Keratinocyte (primary cell): ENCODE measurements around the gene MEGF11. TPM values are rescaled to one million over a fixed set of nuclear protein-coding genes. Genes with fewer than 3 reads are reported as not detected.

ENCODE experiments used
- DNase-seq: peaks from one replicate; pipeline ENCODE4 v3.0.0-alpha.2; 2011; ENCODE audit warnings: low read depth, missing footprints, low spot score
- FAIRE-seq: peaks from 2 replicates; lab custom pipeline; 2011; peaks lifted over from hg19 to GRCh38; lab: Jason Lieb, UNC
- H2AFZ ChIP-seq: 2 replicates; pipeline ENCODE4 v1.6.0; 2012; ENCODE audit warnings: low read length, control low read depth, inconsistent platforms; ENCODE audit not compliant: control insufficient read depth
- H3K27ac ChIP-seq: 2 replicates; pipeline ENCODE4 v1.5.1; 2011; ENCODE audit warnings: low read length; ENCODE audit not compliant: control insufficient read depth, insufficient read depth
- H3K27me3 ChIP-seq: 3 replicates; pipeline ENCODE4 v1.6.0; 2011; ENCODE audit warnings: low read length; ENCODE audit not compliant: control insufficient read depth, insufficient read depth; ENCODE audit errors: extremely low read depth
- H3K36me3 ChIP-seq, 2 experiments: 2 replicates in 1 of 2; 3 replicates in 1 of 2; pipeline ENCODE4 v1.5.1; 2011; ENCODE audit warnings: low read length in 2 of 2, mild to moderate bottlenecking in 1 of 2; ENCODE audit not compliant: control insufficient read depth in 2 of 2, insufficient read depth in 2 of 2; ENCODE audit errors: extremely low read depth in 1 of 2
- H3K4me1 ChIP-seq: 3 replicates; pipeline ENCODE4 v1.5.1; 2011; ENCODE audit warnings: low read length; ENCODE audit not compliant: control insufficient read depth, insufficient read depth; ENCODE audit errors: extremely low read depth
- H3K4me2 ChIP-seq: 3 replicates; pipeline ENCODE4 v1.6.0; 2011; ENCODE audit warnings: low read depth, low read length; ENCODE audit not compliant: control insufficient read depth, insufficient read depth; ENCODE audit errors: extremely low read depth
- H3K4me3 ChIP-seq, 3 experiments: fragments of 200-600 bp in 1 of 3; sonication (generic) in 1 of 3; 2 replicates in 2 of 3; 3 replicates in 1 of 3; pipeline ENCODE4 v1.5.1; 2011 to 2016; ENCODE audit warnings: low read length in 3 of 3, mild to moderate bottlenecking in 3 of 3, control low read depth in 2 of 3, inconsistent platforms in 1 of 3, low read depth in 1 of 3, mixed read lengths in 1 of 3, mixed run types in 1 of 3, moderate library complexity in 1 of 3; ENCODE audit not compliant: control insufficient read depth in 2 of 3, insufficient read depth in 2 of 3; ENCODE audit errors: extremely low read depth in 1 of 3
- H3K79me2 ChIP-seq: 2 replicates; pipeline ENCODE4 v1.6.0; 2012; ENCODE audit warnings: low read length; ENCODE audit not compliant: control insufficient read depth, insufficient read depth
- H3K9ac ChIP-seq: 3 replicates; pipeline ENCODE4 v1.6.0; 2011; ENCODE audit warnings: low read length; ENCODE audit not compliant: control insufficient read depth, insufficient read depth; ENCODE audit errors: extremely low read depth
- H3K9me1 ChIP-seq: 3 replicates; pipeline ENCODE4 v1.6.0; 2011; ENCODE audit warnings: low read length; ENCODE audit not compliant: control insufficient read depth, insufficient read depth; ENCODE audit errors: extremely low read depth
- H3K9me3 ChIP-seq: 2 replicates; pipeline ENCODE4 v1.5.1; 2012; ENCODE audit warnings: low read depth, low read length; ENCODE audit not compliant: control insufficient read depth
- H4K20me1 ChIP-seq: 3 replicates; pipeline ENCODE4 v1.6.0; 2011; ENCODE audit warnings: low read length; ENCODE audit not compliant: control insufficient read depth, insufficient read depth; ENCODE audit errors: extremely low read depth
- EZH2 ChIP-seq: IDR thresholded peaks from one replicate; pipeline ENCODE4 v1.6.1; 2012; ENCODE audit warnings: inconsistent platforms, mild to moderate bottlenecking, low read length, moderate library complexity
- dilution Hi-C: fragments of 300-500 bp; cut with MboI; formaldehyde crosslinking; loops from one replicate; pipeline ENCODE4 v1.7.0; 2020; ENCODE audit warnings: low sequenced_read_pairs; ENCODE audit not compliant: extremely low pct_ligation_motif_present
- polyA plus RNA-seq, 5 experiments: library from polyadenylated mRNA; depleted of rRNA in 3 of 5; stranded (reverse) in 3 of 5; stranded (forward) in 1 of 5; unstranded in 1 of 5; fragments of >200 nt; gene quantifications; 1 replicate in 1 of 5; 2 replicates in 3 of 5; 3 replicates in 1 of 5; pipeline versions ENCODE4 v1.2.1 to v1.2.3, GENCODE V29; 2011 to 2012; ENCODE audit warnings: missing spikeins in 2 of 5, low read depth in 1 of 5, low replicate concordance in 1 of 5
- TF ChIP-seq, protein P1 (sequence below), 3 experiments: IDR thresholded peaks in 1 of 3; conservative IDR thresholded peaks in 1 of 3; optimal IDR thresholded peaks in 1 of 3; 2 replicates in 2 of 3; 3 replicates in 1 of 3; pipeline versions ENCODE3 to v1.5.1; 2011; ENCODE audit warnings: low read length in 3 of 3, mild to moderate bottlenecking in 3 of 3, moderate library complexity in 2 of 3, control low read depth in 1 of 3, inconsistent platforms in 1 of 3; ENCODE audit not compliant: insufficient read depth in 2 of 3; ENCODE audit errors: extremely low read depth in 1 of 3

MEGF11 gene
- polyA plus RNA-seq, 1 donor (not counting 4 experiments of a cell fraction or from before 2014, with no cell fraction given), result not detected

DNA sequence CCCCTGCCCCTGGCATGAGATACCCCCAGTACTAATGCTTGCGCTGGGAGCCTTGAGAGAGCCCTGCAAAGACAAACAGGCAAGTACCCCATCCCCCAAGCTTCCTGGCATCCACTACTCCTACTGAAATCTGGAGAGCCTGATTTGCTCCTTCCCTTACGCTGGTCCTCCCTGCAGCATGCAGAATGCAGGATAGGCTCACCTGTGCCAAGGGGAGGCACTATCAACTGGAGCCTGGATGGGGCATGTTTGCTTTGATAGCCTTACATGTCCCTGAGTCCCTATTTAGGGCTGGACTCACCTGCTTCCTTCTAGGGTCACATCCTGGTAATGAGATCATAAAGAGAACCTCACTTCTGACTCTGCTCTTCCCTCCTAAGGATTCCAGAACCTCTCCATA lies 341.3 kb downstream of the MEGF11 start:
- no peak for TF ChIP-seq EZH2
- TF ChIP-seq, protein P1, sequence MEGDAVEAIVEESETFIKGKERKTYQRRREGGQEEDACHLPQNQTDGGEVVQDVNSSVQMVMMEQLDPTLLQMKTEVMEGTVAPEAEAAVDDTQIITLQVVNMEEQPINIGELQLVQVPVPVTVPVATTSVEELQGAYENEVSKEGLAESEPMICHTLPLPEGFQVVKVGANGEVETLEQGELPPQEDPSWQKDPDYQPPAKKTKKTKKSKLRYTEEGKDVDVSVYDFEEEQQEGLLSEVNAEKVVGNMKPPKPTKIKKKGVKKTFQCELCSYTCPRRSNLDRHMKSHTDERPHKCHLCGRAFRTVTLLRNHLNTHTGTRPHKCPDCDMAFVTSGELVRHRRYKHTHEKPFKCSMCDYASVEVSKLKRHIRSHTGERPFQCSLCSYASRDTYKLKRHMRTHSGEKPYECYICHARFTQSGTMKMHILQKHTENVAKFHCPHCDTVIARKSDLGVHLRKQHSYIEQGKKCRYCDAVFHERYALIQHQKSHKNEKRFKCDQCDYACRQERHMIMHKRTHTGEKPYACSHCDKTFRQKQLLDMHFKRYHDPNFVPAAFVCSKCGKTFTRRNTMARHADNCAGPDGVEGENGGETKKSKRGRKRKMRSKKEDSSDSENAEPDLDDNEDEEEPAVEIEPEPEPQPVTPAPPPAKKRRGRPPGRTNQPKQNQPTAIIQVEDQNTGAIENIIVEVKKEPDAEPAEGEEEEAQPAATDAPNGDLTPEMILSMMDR (optimal IDR thresholded peaks at IDR 0.05 in 1 of 3, IDR thresholded peaks at IDR 0.05 in 1 of 3, conservative IDR thresholded peaks at IDR 0.05 in 1 of 3; ENCODE audit: extremely low read depth in 1 of 3, insufficient read depth in 2 of 3, low read length in 3 of 3), result no peak
- no peaks in the 10 kb centered on the region for H3K27me3 ChIP-seq
- H2AFZ ChIP-seq, result no peak overlapping the region
- H3K27ac ChIP-seq, result no peak overlapping the region
- no peak overlapping the region for H3K4me2 ChIP-seq
- dilution Hi-C loops, result no loop called here
- H3K4me1 ChIP-seq, result no peaks in the 10 kb centered on the region
- H3K79me2 ChIP-seq, result no peaks in the 10 kb centered on the region
- H3K4me3 ChIP-seq, result no peak overlapping the region
- FAIRE-seq (no peak), DNase-seq (no peak)
- H3K9me1 ChIP-seq, result peaks cover 2% of the 10 kb centered on the region
- H3K36me3 ChIP-seq, result peaks cover 27% of the 10 kb centered on the region in 2 experiments
- no peaks in the 10 kb centered on the region for H3K9me3 ChIP-seq
- no peak overlapping the region for H3K9ac ChIP-seq
- peaks cover 3% of the 10 kb centered on the region for H4K20me1 ChIP-seq

DNA sequence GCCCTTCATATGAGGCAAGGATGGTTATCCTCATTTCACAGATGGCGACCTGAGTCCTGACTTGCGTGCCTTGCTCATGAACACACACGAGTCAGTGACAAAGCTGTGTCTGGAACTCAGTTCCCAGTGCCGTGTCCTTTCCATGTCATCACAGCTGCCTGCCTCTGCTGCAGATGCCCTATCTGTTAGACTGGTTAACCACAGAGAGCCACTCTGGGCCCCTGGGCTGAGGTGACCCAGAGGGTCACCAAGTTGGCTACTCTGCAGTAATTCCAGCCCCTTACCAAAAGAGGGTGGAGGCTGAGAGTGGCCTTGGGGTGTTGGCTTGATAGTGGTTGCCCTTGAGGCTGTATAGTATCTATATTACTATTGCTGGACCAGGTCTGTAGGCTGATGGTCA lies 343.2 kb downstream of the MEGF11 start:
- no peak for FAIRE-seq
- dilution Hi-C loops, result no loop called here
- Histone ChIP-seq H3K36me3 (peaks cover 30% of the 10 kb centered on the region in 2 experiments), H3K9me1 (peaks cover 2% of the 10 kb centered on the region), H3K9me3 (no peaks in the 10 kb centered on the region), H4K20me1 (peaks cover 3% of the 10 kb centered on the region), H3K27me3 (no peaks in the 10 kb centered on the region), H3K79me2 (no peaks in the 10 kb centered on the region), H3K27ac (no peak overlapping the region), H3K9ac (no peak overlapping the region), H3K4me1 (peaks cover 12% of the 10 kb centered on the region), H2AFZ (no peak overlapping the region), H3K4me2 (no peak overlapping the region), H3K4me3 (no peak overlapping the region)
- DNase-seq, result no peak
- TF ChIP-seq, protein P1 (optimal IDR thresholded peaks at IDR 0.05 in 1 of 3, IDR thresholded peaks at IDR 0.05 in 1 of 3, conservative IDR thresholded peaks at IDR 0.05 in 1 of 3; ENCODE audit: extremely low read depth in 1 of 3, insufficient read depth in 2 of 3, low read length in 3 of 3), result no peak
- no peak for TF ChIP-seq EZH2
